G401 (cell line): ENCODE measurements around the gene PARD3B. TPM values are rescaled to one million over a fixed set of nuclear protein-coding genes. Genes with fewer than 3 reads are reported as not detected.
"Not testable (repeated sequence)": the region's sequence is repeated elsewhere in the genome, so short reads cannot be mapped to it uniquely, and the experiment has no call there.

Experiments
- DNase-seq: peaks from one replicate; pipeline ENCODE4 v3.0.0-alpha.2; 2015; ENCODE audit warnings: low spot score
- in situ Hi-C: cut with HindIII; loops from 2 replicates; pipeline ENCODE4 v1.10.0; 2016; ENCODE audit warnings: low sequenced_read_pairs, mixed read lengths
- total RNA-seq: library from RNA; depleted of rRNA; stranded (reverse); fragments of >200 nt; shearing (Covaris generic); gene quantifications from 2 replicates; pipeline ENCODE4 v1.2.3, GENCODE V29; 2014

The PARD3B gene
- total RNA-seq, 1 experiment from 2014 or later, result 2.2 TPM

GRCh38 chr2:204535764-204536163 is 9.5 kb upstream of the PARD3B start:
- in situ Hi-C loops, result no loop called here
- no peak for DNase-seq

GRCh38 chr2:204538182-204539018 is 6.9 kb upstream of the PARD3B start:
- no peak for DNase-seq
- in situ Hi-C loops, result no loop called here

DNA sequence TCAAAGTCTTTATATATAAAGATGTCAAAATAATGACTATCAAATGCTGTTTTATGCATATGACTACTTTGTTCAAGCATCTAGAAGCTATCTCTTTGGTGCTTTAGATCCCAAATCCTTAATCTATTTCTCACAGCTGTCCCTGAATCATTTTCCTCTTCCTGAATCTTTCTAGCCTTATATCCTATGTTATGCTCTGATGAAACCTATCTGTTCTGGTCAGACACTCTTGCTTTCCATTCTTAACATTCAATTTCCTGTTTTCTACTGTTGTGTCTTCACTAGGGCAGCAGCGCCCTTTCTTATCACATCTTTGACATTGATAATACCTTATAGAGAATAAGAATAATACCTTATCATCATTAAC is 6.3 kb upstream of the PARD3B start:
- no peak for DNase-seq
- in situ Hi-C loops, result no loop called here

GRCh38 chr2:204541637-204542036 is 3.6 kb upstream of the PARD3B start:
- DNase-seq, result no peak
- in situ Hi-C loops, result no loop called here

- in situ Hi-C loops, result no loop called here
- no peak for DNase-seq
These were observed 2.2 kb upstream of the PARD3B start for GRCh38 chr2:204542982-204543608.

DNA sequence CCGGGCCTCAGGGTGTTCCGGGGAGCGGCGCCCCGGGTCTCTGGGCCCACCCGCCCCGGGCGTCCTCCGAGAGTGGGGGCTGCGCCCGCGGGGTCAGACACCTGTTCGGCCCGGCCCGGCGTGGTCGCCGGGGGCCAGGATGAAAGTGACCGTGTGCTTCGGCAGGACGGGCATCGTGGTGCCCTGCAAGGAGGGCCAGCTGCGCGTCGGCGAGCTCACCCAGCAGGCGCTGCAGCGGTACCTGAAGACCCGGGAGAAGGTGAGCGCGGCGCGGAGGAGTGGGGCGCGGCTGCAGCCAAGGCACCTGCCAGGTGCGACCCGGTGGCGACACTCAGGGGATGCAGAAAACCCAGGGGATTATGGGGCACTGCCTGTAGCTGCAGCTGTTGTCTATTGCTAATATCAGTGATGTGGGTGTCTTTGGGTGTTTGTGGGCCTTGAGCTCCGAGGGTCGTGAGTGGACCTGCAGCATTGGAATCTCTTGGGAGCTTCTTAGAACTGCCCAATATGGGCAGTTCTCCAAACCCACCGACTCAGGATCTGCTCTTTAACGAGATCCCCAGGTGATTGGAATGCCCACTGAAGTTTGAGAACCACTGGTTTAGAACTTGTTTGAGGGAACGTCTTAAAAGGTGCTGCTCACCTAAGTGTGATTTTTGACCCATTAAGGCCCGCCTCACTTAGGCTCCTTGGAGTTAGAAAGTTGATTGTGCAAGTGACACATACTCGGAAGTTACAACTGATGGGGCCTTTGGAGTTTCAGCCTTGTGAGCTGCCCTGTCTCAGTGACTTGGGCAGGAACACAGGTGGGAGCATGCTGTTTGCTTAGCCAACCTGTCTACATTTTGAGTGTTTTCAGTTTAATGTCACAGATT is 823 bp downstream of the PARD3B start:
- no peak for DNase-seq
- in situ Hi-C loops, result no loop called here

- no peak for DNase-seq
- in situ Hi-C loops, result no loop called here
These were observed 5.7 kb downstream of the PARD3B start for GRCh38 chr2:204550751-204551511.

DNA sequence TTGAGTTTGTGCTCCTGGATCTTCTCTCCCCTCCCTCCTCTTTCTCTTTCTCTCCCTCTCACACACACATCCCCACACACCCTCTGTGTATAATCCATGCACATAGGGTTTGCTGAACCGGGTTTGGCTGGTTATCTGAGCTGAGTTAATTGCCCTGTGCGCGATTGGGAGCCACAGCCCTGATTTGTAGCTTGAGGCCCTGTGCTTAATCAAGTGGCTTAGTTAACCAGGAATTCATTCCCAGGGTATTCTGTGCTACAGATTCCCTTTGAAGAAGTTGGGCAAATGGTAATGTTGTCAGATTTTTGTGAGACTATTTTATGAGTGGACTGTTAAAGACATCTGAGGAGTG is 6.2 kb downstream of the PARD3B start:
- no peak for DNase-seq
- in situ Hi-C loops, result no loop called here

GRCh38 chr2:204557604-204558003 is 12.3 kb downstream of the PARD3B start:
- in situ Hi-C loops, result no loop called here
- no peak for DNase-seq

DNA sequence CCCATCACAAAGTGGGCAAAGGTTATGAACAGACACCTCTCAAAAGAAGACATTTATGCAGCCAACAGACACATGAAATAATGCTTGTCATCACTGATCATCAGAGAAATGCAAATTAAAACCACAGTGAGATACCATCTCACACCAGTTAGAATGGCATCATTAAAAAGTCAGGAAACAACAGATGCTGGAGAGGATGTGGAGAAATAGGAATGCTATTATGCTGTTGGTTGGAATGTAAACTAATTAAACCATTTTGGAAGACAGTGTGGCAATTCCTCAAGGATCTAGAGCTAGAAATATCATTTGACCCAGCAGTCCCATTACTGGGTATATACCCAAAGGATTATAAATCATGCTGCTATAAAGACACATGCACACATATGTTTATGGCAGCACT is 14.1 kb downstream of the PARD3B start:
- DNase-seq, in situ Hi-C loops: not testable (repeated sequence)

GRCh38 chr2:204560902-204561301 is 15.6 kb downstream of the PARD3B start:
- in situ Hi-C loops, result no loop called here
- DNase-seq, result no peak

DNA sequence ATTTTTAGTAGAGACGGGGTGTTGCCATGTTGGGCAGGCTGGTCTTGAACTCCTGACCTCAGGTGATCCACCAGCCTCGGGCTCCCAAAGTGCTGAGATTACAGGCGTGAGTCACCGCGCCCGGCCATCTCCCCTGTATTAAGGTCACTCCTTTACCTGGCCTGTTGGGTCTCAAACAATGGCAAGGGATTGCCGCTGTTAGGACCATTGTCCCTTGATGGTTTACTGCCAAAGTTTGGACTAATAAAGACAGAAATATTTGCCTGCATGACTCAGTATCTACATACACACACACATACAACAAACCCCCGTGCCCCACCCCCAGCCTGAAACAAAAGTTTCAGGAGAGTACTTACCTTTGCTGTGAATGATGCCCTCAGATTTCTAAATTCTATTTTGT is 16.5 kb downstream of the PARD3B start:
- in situ Hi-C loops, result no loop called here
- DNase-seq, result no peak

DNA sequence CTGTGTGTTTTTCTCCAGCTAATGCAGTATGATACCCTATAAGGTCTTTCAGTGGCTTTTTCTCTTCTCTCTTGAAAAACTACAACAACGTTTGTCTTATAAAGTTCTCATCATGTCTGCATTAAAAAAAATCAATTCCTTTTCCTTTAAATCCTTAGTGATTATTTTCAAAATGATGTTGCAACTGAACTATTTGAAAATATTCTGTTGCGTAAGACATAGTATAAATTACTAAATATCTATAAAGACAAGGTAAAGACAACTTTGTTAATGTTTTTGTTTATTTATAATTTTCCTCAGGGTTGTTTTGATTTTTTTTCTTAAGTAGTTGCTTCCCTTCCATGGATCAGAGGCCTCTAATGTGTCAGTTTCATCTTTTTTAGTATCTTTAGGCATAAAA is 21.2 kb downstream of the PARD3B start:
- in situ Hi-C loops, result no loop called here

GRCh38 chr2:204570421-204570820 is 25.1 kb downstream of the PARD3B start:
- no peak for DNase-seq
- in situ Hi-C loops, result no loop called here

More for the DNA sequence above, 21.2 kb downstream of the PARD3B start:
- no peak for DNase-seq

- in situ Hi-C loops, result no loop called here
- no peak for DNase-seq
These were observed 25.8 kb downstream of the PARD3B start for GRCh38 chr2:204571041-204571440.

- in situ Hi-C loops, result no loop called here
- DNase-seq, result no peak
These were observed 26.6 kb downstream of the PARD3B start for GRCh38 chr2:204571911-204572310.

GRCh38 chr2:204573221-204573620 is 27.9 kb downstream of the PARD3B start:
- no peak for DNase-seq
- in situ Hi-C loops, result no loop called here

GRCh38 chr2:204574486-204574885 is 29.2 kb downstream of the PARD3B start:
- no peak for DNase-seq
- in situ Hi-C loops, result no loop called here

- in situ Hi-C loops, result no loop called here
These were observed 30.2 kb downstream of the PARD3B start for GRCh38 chr2:204575463-204575862.

More at GRCh38 chr2:204575463-204575862, 30.2 kb downstream of the PARD3B start:
- DNase-seq, result no peak
